KMS-11 (cell line): ENCODE measurements around the gene LHFPL3.

ENCODE experiments used
- H2AFZ ChIP-seq: fragments of 200-600 bp; sonication (generic); 2 replicates; pipeline ENCODE4 v1.6.1; 2016; ENCODE audit warnings: antibody characterized with exemption, mixed run types, low read depth
- H3K27ac ChIP-seq: fragments of 200-600 bp; sonication (generic); 2 replicates; pipeline ENCODE4 v1.6.1; 2016; ENCODE audit warnings: mild to moderate bottlenecking, mixed run types
- H3K27me3 ChIP-seq: fragments of 200-600 bp; sonication (generic); 2 replicates; pipeline ENCODE4 v1.6.1; 2017; ENCODE audit warnings: mild to moderate bottlenecking, low read depth, mixed run types, moderate library complexity; ENCODE audit not compliant: insufficient read depth
- H3K36me3 ChIP-seq: fragments of 200-600 bp; sonication (generic); 2 replicates; pipeline ENCODE4 v1.6.1; 2017; ENCODE audit warnings: mild to moderate bottlenecking, mixed run types; ENCODE audit not compliant: insufficient read depth
- H3K4me1 ChIP-seq: fragments of 200-600 bp; sonication (generic); 2 replicates; pipeline ENCODE4 v1.6.1; 2016; ENCODE audit warnings: mild to moderate bottlenecking, low read depth, mixed run types; ENCODE audit not compliant: poor library complexity, severe bottlenecking
- H3K4me2 ChIP-seq: fragments of 200-600 bp; sonication (generic); 2 replicates; pipeline ENCODE4 v1.7.0; 2016; ENCODE audit warnings: mild to moderate bottlenecking, mixed run types
- H3K4me3 ChIP-seq: fragments of 200-600 bp; sonication (generic); IDR thresholded peaks from 2 replicates; pipeline ENCODE4 v1.6.1; 2017; ENCODE audit warnings: low read depth, low read length, mixed read lengths; ENCODE audit not compliant: insufficient read depth
- H3K79me2 ChIP-seq: fragments of 200-600 bp; sonication (generic); 2 replicates; pipeline ENCODE4 v1.6.1; 2016; ENCODE audit warnings: low read depth, mixed run types; ENCODE audit not compliant: insufficient read depth
- H3K9ac ChIP-seq: fragments of 200-600 bp; sonication (generic); 2 replicates; pipeline ENCODE4 v1.6.1; 2016; ENCODE audit warnings: mild to moderate bottlenecking, mixed run types
- H4K20me1 ChIP-seq: fragments of 200-600 bp; sonication (generic); 2 replicates; pipeline ENCODE4 v1.6.1; 2016; ENCODE audit warnings: mild to moderate bottlenecking, mixed run types; ENCODE audit not compliant: insufficient read depth
- TF ChIP-seq, protein P1 (sequence below): fragments of 200-600 bp; sonication (generic); conservative IDR thresholded peaks from 2 replicates; pipeline ENCODE4 v1.6.1; 2017; ENCODE audit warnings: low read depth, mild to moderate bottlenecking, antibody characterized with exemption, low read length, moderate library complexity, mixed read lengths

The LHFPL3 gene

GRCh38 chr7:104772405-104773345 is 444.3 kb downstream of the LHFPL3 start:
- no peak overlapping the region for H3K4me3 ChIP-seq

DNA sequence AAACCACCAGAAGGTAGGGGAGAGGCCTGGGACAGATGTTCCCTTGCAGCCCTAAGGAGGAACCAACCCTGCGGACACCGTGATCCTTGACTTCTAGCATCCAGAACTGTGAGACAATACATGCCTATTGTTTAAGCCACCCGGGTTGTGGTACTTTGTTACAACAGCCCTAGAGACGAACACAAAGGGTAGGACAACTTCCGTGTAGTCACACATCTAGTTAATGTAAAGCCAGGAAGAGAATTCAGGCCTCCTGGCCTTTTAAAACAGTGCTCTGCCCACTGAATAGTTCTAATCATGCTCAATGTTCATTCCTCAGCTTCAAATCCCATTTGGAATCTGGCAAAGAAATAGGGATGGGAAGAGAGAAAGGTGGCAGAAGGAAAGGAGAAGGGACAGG is 445.4 kb downstream of the LHFPL3 start:
- no peaks in the 10 kb centered on the region for H4K20me1 ChIP-seq
- H3K27ac ChIP-seq: no peak overlapping the region
- H3K27me3 ChIP-seq: no peaks in the 10 kb centered on the region
- H3K9ac ChIP-seq: no peak overlapping the region
- H3K79me2 ChIP-seq: no peaks in the 10 kb centered on the region
- H3K36me3 ChIP-seq: no peaks in the 10 kb centered on the region
- no peak overlapping the region for H2AFZ ChIP-seq
- H3K4me1 ChIP-seq: no peaks in the 10 kb centered on the region
- TF ChIP-seq, protein P1, sequence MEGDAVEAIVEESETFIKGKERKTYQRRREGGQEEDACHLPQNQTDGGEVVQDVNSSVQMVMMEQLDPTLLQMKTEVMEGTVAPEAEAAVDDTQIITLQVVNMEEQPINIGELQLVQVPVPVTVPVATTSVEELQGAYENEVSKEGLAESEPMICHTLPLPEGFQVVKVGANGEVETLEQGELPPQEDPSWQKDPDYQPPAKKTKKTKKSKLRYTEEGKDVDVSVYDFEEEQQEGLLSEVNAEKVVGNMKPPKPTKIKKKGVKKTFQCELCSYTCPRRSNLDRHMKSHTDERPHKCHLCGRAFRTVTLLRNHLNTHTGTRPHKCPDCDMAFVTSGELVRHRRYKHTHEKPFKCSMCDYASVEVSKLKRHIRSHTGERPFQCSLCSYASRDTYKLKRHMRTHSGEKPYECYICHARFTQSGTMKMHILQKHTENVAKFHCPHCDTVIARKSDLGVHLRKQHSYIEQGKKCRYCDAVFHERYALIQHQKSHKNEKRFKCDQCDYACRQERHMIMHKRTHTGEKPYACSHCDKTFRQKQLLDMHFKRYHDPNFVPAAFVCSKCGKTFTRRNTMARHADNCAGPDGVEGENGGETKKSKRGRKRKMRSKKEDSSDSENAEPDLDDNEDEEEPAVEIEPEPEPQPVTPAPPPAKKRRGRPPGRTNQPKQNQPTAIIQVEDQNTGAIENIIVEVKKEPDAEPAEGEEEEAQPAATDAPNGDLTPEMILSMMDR: no peak
- H3K4me2 ChIP-seq: no peak overlapping the region
- H3K4me3 ChIP-seq: no peak overlapping the region

More at GRCh38 chr7:104772405-104773345, 444.3 kb downstream of the LHFPL3 start:
- H3K79me2 ChIP-seq: no peaks in the 10 kb centered on the region
- H3K27ac ChIP-seq: no peak overlapping the region
- no peaks in the 10 kb centered on the region for H3K4me1 ChIP-seq
- no peaks in the 10 kb centered on the region for H4K20me1 ChIP-seq
- H3K9ac ChIP-seq: no peak overlapping the region
- no peaks in the 10 kb centered on the region for H3K36me3 ChIP-seq
- H3K27me3 ChIP-seq: no peaks in the 10 kb centered on the region
- TF ChIP-seq, protein P1: no peak
- H3K4me2 ChIP-seq: no peak overlapping the region
- H2AFZ ChIP-seq: no peak overlapping the region

DNA sequence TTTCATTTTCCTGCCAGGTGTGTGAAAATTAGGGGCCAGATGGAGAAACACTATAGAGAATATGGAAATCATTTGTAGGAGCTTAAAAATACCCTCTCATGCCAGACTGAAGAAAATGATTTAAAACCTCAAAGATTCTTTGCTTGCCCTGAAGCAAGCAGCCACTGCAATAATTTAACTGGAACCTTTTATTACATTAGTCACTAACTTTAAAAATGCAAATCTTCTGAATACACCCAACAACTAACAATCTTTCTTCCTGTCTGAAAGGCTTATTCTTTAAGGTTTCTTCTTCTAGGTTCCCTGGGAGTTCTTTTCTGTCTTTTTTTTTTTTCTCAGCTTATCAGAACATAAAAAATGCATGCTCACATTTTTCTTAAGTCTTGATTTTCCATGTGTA is 447.1 kb downstream of the LHFPL3 start:
- Histone ChIP-seq H4K20me1 (no peaks in the 10 kb centered on the region), H3K4me1 (no peaks in the 10 kb centered on the region), H3K36me3 (no peaks in the 10 kb centered on the region), H3K27me3 (no peaks in the 10 kb centered on the region), H3K27ac (no peak overlapping the region), H2AFZ (no peak overlapping the region), H3K4me3 (no peak overlapping the region), H3K4me2 (no peak overlapping the region), H3K79me2 (no peaks in the 10 kb centered on the region), H3K9ac (no peak overlapping the region)
- TF ChIP-seq, protein P1: no peak

- TF ChIP-seq, protein P1: no peak
- H3K4me2 ChIP-seq: no peak overlapping the region
- H3K4me1 ChIP-seq: no peaks in the 10 kb centered on the region
- H3K27ac ChIP-seq: no peak overlapping the region
- no peaks in the 10 kb centered on the region for H3K36me3 ChIP-seq
- H2AFZ ChIP-seq: no peak overlapping the region
- no peaks in the 10 kb centered on the region for H3K27me3 ChIP-seq
- no peaks in the 10 kb centered on the region for H4K20me1 ChIP-seq
- no peak overlapping the region for H3K9ac ChIP-seq
- no peak overlapping the region for H3K4me3 ChIP-seq
- H3K79me2 ChIP-seq: no peaks in the 10 kb centered on the region
Measured at GRCh38 chr7:104777301-104777800, 448.9 kb downstream of the LHFPL3 start.
